ENCODE data around the gene MAP2K7.
"Not testable (repeated sequence)": the region's sequence is repeated elsewhere in the genome, so short reads cannot be mapped to it uniquely, and the experiment has no call there.

Gene MAP2K7

DNA sequence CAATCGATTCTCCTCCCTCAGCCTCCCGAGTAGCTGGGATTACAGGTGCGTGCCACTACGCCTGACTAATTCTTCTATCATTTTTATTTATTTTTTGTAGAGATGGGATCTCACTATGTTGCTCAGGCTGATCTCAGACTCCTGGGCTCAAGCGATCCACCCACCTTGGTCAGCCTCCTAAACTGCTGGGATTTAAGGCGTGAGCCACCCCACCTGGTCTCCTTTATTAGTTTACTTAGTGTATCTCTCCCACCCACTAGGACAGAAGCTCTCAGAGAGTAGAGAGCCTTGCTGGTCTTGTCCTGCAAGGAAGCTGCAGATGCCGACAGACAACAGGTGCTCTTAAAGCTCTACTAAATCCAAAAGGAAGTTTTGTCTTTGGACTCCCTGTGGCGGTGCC lies 17.9 kb upstream of the MAP2K7 start:
- DNase-seq, result no peak

DNA sequence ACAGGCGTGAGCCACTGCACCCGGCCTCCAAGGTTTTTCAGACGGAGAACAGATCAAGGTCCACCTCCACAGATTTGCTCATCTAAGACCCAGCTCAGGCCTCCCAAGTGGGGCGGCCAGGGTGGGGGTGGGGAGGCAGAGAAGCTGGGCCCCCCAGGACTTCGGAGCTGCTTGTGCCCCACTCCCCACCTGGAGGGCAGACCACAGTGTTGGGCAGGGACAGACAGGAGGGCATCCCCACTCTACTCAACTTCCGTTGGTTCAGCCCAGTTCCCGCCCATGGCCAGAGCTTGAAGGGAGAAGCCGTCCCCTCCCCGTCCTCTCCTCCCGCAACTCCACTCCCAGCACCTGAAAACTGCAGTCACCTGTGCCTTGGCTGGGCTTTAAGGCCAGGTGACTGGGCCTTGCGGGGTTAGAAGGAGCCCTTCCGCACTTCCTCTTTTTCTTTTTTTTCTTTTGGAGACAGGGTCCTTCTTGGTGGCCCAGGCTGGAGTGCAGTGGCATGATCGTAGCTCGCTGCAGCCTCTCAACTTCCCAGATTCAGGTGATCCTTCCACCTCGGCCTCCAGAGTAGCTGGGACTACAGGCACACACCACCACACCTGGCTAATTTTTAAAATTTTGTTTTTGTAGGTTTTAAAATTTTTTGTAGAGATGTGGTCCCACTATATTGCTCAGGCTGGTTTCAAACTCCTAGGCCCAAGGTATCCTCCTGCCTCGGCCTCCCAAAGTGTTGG lies 16.1 kb upstream of the MAP2K7 start:
- no peak for DNase-seq

DNA sequence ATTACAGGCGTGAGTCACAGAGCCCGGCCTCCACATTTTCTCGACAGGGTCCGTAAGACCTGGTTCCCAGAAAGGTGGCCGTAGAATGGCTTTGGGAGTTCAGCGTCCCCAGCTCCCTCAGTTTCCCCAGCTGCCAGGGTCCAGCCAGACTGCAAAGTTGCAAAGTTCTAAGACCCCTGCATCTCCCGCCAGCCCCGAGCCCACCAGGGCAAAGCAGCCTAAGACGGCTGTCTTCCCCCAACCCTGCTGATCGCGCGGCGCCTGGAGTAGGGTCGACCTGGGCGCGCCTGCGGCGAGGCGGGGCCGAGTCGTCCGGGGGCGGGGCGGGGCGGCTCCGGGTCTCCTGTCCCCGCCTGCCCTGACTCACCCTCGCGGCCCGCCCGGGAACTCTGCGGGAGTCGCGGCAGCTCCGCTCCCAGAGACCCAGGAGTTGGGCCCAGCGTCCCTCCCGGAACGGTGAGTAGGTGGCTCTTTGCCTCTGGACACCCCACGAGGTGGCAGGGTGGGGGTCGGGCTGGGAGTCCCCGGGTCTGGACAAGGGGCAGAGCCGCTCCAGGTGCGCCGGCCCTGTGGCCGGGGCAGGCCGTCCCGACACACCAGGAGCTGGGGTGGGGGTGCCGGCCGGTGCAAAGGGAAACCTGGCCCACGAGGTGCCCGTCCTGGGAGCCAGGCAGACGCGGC lies 15.4 kb upstream of the MAP2K7 start, which contains the start of gene LRRC8E:
Gene LRRC8E, plus strand, starts transcription at position 366 of the 681 bp plus-strand sequence. CDS start 7,094 bp downstream, outside the sequence.
- peak; percentile 16 for DNase-seq

DNA sequence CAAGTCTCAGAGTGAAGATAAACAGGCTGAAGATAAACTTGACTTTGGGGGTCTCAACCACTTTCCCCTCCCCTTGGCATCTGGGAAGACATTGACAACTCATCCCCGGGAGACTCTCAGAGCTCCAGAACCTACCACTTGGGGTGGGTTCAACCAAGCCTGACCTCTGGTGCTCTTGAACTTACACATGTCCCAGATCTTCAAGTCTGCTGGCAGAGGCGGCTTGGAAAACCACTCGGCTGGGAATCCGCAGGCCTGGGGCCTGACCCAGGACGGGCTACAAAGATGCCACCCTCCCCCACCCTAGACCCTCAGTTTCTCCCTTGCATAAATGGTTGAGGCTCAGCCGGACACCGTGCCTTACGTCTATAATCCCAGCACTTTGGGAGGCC lies 14.9 kb upstream of the MAP2K7 start:
- no peak for DNase-seq

DNA sequence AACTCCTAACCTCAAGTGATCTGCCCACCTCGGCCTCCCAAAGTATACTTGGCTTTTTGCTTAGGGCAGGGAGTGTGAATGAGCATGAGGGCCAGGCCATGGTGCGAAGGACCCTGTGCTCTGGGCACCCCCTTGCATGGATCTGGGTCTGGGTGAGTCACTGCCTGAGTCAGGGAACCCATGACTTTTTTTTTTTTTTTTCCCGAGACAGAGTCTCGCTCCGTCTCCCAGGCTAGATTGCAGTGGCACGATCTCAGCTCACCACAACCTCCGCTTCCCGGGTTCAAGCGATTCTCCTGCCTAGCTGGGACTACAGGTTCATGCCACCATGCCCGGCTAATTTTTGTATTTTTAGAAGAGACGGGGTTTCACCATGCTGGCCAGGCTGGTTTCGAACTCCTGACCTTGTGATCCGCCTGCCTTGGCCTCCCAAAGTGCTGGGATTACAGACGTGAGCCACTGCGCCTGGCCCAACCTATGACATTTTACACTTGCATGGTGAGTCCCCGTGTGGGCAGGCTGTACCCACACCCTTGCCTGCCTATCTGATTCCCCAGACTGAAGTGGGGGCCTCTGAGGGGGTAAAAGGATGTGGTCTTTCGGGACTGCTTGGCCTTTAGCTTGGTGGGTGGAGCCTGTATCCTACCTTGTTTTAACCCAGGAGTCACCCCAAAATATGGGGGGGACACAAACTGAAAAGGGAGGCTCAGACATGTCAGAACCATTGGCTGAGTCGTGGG lies 10.1 kb upstream of the MAP2K7 start:
- DNase-seq, result not testable (repeated sequence)

DNA sequence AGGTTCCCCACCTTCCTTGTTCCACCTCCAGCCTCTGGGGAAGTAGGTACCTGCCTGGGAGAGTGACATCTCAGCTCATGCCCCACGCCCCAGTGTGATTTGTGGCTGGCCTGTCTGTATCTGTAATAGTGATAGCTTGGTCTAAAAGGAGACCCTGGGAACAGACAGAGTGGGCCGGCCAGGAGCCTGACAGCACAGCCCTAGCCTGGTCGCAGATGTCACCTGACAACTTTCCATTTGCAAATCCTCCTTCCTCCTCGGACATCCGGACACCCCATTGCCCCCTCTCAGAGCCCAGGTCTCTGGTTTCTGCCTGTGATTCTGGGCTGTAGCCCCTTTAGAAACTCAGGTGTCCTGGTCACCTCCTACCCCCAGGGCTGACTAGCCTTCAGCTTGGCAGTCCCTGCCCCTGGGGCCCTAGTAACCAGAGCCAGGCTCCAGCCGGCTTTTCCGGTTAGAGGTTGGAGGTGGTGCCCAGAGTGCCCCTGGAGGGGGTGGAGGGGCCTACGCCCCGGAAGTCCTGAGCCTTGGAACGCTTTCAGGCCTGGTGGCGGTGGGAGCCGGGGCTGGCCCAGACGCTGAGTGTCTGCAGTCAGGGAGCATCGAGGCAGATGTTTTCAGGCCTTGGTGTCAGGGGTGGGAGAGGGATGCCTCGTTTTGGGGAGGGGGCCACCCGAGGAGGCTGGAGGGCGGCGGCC lies 8.9 kb upstream of the MAP2K7 start:
- no peak for DNase-seq

DNA sequence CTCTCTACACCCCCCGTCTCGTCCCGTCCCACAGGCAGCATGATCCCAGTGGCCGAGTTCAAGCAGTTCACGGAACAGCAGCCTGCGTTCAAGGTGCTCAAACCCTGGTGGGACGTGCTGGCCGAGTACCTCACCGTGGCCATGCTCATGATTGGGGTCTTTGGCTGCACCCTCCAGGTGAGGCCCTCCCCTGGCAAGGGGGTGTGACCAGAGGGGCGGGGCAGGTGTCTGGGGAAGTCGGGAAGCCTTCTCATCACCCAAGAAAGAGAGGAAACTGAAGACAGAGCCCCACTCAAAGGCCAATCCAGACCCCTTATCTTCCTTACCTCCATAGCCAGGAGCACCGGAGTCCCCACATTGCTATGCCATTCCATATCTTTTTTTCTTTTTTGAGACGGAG lies 8.1 kb upstream of the MAP2K7 start:
- no peak for DNase-seq

DNA sequence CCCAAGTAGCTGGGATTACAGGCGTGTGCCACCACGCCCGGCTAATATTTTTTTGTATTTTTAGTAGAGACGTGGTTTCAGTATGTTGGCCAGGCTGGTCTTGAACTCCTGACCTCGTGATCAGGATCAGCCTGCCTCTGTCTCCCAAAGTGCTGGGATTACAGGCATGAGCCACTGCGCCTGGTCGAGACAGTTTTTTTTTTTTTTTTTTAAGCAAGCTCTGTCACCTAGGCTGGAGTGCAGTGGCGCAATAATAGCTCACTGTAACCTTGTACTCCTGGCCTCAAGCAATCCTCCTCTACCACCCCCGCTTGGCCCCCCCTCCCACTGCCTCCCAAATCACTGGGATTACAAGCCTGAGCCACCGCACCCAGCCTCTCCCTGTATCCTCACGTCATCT lies 6.4 kb upstream of the MAP2K7 start:
- no peak for DNase-seq

DNA sequence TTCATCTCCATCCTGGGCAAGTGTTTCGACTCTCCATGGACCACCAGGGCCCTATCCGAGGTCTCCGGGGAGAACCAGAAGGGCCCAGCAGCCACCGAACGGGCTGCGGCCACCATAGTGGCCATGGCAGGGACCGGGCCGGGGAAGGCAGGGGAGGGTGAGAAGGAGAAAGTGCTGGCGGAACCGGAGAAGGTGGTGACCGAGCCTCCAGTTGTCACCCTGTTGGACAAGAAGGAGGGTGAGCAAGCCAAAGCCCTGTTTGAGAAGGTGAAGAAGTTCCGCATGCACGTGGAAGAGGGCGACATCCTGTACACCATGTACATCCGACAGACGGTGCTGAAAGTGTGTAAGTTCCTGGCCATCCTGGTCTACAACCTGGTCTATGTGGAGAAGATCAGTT lies 4.7 kb upstream of the MAP2K7 start:
- DNase-seq, result no peak

DNA sequence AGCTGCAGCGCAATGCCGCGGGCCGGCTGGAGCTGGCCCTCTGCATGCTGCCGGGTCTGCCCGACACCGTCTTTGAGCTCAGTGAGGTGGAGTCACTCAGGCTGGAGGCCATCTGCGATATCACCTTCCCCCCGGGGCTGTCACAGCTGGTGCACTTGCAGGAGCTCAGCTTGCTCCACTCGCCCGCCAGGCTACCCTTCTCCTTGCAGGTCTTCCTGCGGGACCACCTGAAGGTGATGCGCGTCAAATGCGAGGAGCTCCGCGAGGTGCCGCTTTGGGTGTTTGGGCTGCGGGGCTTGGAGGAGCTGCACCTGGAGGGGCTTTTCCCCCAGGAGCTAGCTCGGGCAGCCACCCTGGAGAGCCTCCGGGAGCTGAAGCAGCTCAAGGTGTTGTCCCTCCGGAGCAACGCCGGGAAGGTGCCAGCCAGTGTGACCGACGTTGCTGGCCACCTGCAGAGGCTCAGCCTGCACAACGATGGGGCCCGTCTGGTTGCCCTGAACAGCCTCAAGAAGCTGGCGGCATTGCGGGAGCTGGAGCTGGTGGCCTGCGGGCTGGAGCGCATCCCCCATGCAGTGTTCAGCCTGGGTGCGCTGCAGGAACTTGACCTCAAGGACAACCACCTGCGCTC lies 3.8 kb upstream of the MAP2K7 start:
- DNase-seq, result no peak

DNA sequence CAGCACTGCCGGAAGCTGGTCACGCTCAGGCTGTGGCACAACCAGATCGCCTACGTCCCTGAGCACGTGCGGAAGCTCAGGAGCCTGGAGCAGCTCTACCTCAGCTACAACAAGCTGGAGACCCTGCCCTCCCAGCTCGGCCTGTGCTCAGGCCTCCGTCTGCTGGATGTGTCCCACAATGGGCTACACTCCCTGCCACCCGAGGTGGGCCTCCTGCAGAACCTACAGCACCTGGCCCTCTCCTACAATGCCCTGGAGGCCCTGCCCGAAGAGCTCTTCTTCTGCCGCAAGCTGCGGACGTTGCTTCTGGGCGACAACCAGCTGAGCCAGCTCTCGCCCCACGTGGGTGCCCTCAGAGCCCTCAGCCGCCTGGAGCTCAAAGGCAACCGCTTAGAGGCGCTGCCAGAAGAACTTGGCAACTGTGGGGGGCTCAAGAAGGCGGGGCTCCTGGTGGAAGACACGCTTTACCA lies 3.2 kb upstream of the MAP2K7 start:
- no peak for DNase-seq

DNA sequence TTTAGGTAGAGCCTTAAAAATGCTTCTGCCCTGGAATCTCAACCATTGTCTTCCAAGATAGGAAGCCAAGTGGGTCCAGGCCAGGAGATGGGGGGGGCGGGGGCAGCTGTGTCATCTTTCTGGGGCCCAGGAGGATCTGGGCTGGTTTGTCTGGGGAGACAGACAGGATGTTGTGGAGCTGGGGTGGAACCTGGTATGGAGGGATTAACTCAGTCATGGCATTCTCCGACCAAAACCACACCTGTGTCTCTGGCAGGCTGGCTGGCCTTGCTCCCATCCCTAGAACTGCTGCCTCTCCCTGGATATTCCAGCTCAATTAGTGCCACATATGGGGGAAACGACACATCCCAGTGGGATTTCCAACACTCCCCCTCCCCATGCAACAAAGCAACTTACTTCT lies 2.7 kb upstream of the MAP2K7 start:
- DNase-seq, result no peak

DNA sequence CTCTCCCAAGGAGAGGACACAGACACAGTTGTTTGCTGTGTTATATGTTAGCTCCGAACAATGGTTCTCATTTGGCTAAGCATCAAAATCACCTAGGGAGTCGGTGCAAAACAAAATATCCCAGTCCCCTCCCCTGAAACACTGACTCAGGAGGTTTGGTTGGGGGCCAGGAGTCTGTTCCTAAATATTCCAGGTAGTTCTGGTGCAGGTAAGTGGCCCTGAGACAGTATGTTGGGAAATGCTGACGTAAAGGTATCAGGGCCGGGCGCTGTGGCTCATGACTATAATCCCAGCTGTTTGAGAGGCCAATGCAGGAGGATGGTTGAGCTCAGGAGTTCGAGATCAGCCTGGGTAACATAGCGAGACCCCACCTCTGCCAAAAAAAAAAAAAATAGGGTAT lies 2.3 kb upstream of the MAP2K7 start:
- no peak for DNase-seq

DNA sequence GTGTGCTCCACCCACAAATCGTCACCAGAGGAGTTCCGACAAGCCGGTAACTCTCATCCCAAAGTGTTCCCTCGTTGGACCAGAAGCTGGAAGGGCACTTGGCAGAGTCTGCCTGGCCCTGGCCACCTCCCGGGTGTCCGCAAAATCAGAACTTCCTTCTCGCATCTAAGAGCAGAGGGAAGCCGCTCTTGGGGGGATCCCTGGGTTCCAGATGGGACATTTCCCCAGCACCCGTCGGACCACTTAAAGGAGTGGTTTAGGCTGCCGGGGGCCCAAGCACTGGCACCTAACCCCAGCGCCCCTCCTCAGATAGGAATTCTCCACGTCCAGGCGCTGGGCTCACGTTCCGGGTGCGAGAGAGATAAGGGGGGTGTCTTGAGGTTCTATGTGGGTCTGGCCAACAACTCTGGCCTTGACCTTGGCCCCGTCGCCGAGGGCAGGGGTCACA lies 857 bp upstream of the MAP2K7 start:
- DNase-seq, result peak; percentile 16

DNA sequence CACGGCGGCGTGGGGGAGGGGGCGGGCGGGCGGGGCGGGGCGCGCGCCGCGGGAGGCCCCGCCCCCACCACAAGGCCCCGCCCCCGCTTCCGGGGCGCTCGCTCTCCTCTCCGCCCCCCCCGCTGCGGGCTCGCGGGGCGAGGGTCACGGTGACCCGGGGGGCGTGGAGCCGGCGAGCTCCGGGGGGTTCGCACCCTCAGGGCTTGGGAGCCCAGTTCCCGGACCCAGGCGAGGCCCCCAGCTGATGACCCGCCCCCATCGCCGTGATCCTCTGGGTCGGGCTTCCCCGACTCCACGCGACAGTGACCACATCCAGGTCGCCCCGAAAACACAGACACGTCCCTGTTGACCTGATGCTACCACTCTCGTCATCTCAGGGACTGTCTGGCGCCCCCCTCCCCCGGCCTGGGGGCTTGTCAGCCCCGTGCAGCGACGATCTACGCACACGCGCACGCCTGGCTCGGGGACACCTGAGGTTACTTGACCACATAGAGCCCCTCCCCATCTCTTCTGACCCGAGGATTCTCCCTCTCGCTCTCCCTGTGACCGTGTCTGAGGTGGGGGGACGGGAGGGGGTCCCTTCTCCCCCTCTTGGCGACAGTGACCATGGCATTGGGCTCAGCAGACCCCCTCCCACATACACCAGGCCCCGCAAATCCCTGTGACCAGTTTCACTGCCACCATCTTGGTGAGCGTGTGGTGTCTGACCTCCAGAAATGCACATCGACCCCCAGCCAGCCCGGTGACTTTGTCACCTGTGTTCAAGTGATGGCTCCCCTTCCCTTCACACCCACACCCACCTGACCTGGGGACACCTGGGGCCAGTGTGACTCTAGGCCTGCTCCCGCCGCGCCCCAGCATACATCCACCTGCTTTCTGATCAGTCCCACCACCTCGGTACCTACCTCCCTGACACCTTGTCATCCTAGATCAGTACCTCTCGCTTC lies 670 bp downstream of the MAP2K7 start:
- no peak for DNase-seq

DNA sequence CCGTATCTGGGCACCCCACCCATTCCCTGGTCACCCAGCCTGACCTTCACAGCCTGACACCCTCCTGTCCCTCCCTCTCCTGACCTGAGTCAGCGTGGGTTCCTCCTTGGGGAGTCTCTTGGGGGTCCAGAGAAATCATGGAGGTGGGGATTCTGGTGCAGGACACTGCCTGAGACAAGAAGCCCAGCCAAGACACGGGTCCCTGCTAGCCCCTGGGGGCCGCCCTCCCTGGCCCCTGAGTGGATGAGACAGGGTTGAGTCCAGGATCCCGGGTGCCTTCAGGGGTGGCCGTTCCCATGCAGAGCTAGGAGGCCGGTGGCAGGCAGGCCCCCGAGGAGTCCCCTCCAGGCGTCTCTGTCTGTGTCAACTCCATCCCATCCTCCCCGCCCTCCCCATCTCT lies 1.6 kb downstream of the MAP2K7 start:
- DNase-seq, result no peak

DNA sequence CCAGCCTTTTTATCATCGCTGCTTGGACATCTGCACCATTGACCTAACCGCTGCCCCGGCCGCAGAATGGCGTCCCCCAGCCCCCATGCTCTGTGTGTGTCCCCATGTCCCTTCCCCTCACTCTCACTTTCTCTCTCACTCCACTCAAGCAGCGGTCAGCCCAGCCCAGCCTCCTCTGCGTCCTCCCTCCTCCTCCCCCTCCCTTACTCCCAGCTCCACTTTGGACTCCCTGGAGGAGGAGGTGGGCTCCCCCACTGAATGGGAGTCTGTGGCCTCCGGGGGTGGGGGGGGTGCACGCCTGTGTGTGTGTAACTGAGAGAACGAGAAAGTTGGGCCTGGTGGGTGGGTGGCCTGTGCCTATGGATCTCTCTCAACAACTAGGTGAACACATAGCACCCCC lies 2.2 kb downstream of the MAP2K7 start:
- DNase-seq, result no peak

DNA sequence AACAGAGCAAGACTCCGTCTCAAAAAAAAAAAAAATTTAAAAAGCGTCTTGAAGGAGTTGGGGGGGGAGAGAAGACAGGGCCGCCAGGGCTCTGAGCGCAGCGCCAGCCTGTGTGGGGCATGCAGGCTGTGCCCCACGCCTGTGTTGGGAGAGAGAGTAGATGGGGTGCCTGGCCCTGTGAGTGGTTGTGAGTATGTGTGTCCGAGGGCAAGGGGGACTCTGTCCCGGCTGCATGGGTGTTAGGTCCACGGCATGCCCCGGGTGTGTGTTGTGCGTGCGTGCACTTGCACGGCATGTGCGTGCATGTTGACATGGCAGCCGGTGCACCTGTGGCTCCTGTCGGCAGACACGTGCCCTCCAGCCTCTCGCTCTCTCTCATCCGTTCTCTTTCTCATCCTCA lies 3.4 kb downstream of the MAP2K7 start:
- DNase-seq, result no peak

DNA sequence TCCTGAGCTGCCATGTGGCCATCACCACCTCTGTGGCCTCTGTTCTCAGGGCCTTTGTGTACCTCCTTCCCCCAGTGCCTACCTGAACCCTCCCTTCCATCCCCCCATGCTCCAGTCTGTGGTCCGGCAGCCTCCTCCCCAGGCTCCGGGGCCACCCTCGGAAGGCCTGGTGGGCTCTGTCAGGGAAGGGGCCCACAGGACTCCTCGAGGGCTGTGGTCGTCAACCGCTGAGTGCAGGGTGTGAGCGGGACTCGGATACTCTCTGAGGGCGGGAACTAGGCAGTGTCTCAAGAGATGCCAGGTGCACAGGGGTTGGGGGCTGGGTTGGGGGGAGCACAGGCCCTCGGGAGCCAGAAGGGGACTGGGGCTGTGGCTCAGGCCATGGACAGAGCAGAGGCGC lies 3.9 kb downstream of the MAP2K7 start:
- no peak for DNase-seq

DNA sequence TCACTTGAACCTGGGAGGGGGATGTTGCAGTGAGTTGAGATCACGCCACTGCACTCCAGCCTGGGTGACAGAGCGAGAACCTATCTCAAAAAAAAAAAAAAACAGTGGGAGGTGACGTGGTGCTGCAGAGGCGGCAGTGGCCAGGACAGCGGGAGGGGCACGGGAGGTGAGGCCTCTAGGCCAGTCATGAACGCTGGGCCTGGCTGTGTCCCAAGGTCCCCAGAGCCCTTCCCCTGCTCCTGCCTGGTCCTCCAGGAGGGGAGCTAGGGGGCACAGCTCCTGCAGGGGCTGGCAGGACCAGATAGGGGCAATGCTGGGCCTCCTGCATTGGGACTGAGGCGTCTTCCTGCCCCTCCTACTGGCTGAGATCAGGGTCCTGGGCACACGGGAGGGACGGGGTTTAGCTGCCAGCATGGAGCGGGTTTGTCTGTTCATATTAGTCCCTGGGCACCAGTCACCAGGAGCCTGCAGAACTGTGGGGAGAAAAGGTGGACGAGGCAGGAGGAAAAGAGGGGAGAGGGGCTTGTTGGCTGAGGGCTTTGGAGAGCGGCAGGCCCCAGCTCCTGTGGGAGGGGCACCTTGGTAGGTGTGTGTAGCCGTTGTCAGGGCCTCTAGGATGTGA lies 4.5 kb downstream of the MAP2K7 start:
- DNase-seq, result no peak

Data from DMS79 treated with DMSO at 0.1 percent for 48 hours (cell line).